Measurements from ENCODE around the gene GNL1.

- TF ChIP-seq CTCF (IDR thresholded peaks at IDR 0.05; ENCODE audit: insufficient read depth, low read length) (no peak), REST (IDR thresholded peaks at IDR 0.05; ENCODE audit: insufficient replicate concordance, low read depth) (no peak)
Measured at GRCh38 chr6:30557683-30557981, 1.3 kb upstream of the GNL1 start.
